H1 (cell line): ENCODE measurements around the gene RAP1GAP. TPM values are rescaled to one million over a fixed set of nuclear protein-coding genes. Genes with fewer than 3 reads are reported as not detected.

ENCODE experiments used
- CTCF ChIA-PET: fragments of 300-600 bp; sonication (Branson Sonifier 250); formaldehyde crosslinking; loops from one replicate; lab custom pipeline; 2021; ENCODE audit not compliant: partially characterized antibody; lab: Charles Lee
- POLR2A ChIA-PET: fragments of 300-600 bp; sonication (Branson Sonifier 250); formaldehyde crosslinking; loops from one replicate; lab custom pipeline; 2021; ENCODE audit warnings: inconsistent platforms; ENCODE audit not compliant: partially characterized antibody; lab: Charles Lee
- DNase-seq, 2 experiments: peaks; one replicate each; pipeline versions ENCODE4 v3.0.0 to v3.0.0-alpha.2; 2010 to 2022; ENCODE audit warnings: low spot score in 2 of 2, low read depth in 1 of 2, mixed read lengths in 1 of 2
- FAIRE-seq: peaks from 2 replicates; lab custom pipeline; 2011; peaks lifted over from hg19 to GRCh38; lab: Jason Lieb, UNC
- H2AFZ ChIP-seq: 2 replicates; pipeline ENCODE4 v1.8.1; 2012; ENCODE audit warnings: low read length, inconsistent platforms
- H2AK5ac ChIP-seq: 2 replicates; pipeline ENCODE4 v1.6.1; 2013; ENCODE audit warnings: low read depth, low read length
- H2BK120ac ChIP-seq: replicated peaks from 2 replicates; pipeline ENCODE3; 2013; ENCODE audit warnings: low read depth, low read length, inconsistent platforms
- H2BK12ac ChIP-seq: 2 replicates; pipeline ENCODE4 v1.6.1; 2013; ENCODE audit warnings: low read depth, low read length
- H2BK15ac ChIP-seq: 2 replicates; pipeline ENCODE4 v1.6.1; 2013; ENCODE audit warnings: low read length
- H2BK20ac ChIP-seq: 2 replicates; pipeline ENCODE4 v1.6.1; 2013; ENCODE audit warnings: low read length
- H2BK5ac ChIP-seq: 2 replicates; pipeline ENCODE4 v1.6.1; 2013; ENCODE audit warnings: low read depth, low read length
- H3K14ac ChIP-seq: 2 replicates; pipeline ENCODE4 v1.6.1; 2013; ENCODE audit warnings: inconsistent platforms; ENCODE audit not compliant: insufficient read length
- H3K18ac ChIP-seq: 2 replicates; pipeline ENCODE4 v1.6.1; 2013; ENCODE audit warnings: low read length; ENCODE audit errors: extremely low read depth
- H3K23ac ChIP-seq: 2 replicates; pipeline ENCODE4 v1.6.1; 2013; ENCODE audit warnings: inconsistent platforms; ENCODE audit not compliant: insufficient read length
- H3K23me2 ChIP-seq: 2 replicates; pipeline ENCODE4 v1.6.1; 2013; ENCODE audit warnings: low read depth, low read length
- H3K27ac ChIP-seq: 2 replicates; pipeline ENCODE4 v1.6.1; 2011; ENCODE audit warnings: low read depth, low read length, inconsistent platforms
- H3K27me3 ChIP-seq, 4 experiments: replicated peaks in 1 of 4; 1 replicate in 1 of 4; 2 replicates in 3 of 4; pipeline versions ENCODE4 v1.6.1 to v1.8.1; 2011 to 2013; ENCODE audit warnings: low read length in 3 of 4, mild to moderate bottlenecking in 3 of 4, inconsistent platforms in 2 of 4, mixed read lengths in 2 of 4, moderate library complexity in 1 of 4; ENCODE audit not compliant: control insufficient read depth in 3 of 4, insufficient read depth in 3 of 4; ENCODE audit errors: extremely low read depth in 1 of 4
- H3K36me3 ChIP-seq, 4 experiments: 2 replicates each; pipeline versions ENCODE4 v1.6.1 to v1.8.1; 2011 to 2013; ENCODE audit warnings: mild to moderate bottlenecking in 4 of 4, low read length in 3 of 4, moderate library complexity in 2 of 4, control low read depth in 1 of 4, inconsistent platforms in 1 of 4; ENCODE audit not compliant: insufficient read depth in 4 of 4, control insufficient read depth in 2 of 4
- H3K4ac ChIP-seq: replicated peaks from 2 replicates; pipeline ENCODE3; 2013; ENCODE audit warnings: low read length, low read depth, mixed read lengths, inconsistent platforms; ENCODE audit not compliant: insufficient read length
- H3K4me1 ChIP-seq, 4 experiments: replicated peaks in 1 of 4; 1 replicate in 1 of 4; 2 replicates in 3 of 4; pipeline versions ENCODE4 v1.6.1 to v1.8.1; 2011 to 2013; ENCODE audit warnings: low read length in 3 of 4, inconsistent platforms in 2 of 4, mixed read lengths in 1 of 4; ENCODE audit not compliant: insufficient read depth in 4 of 4, control insufficient read depth in 3 of 4
- H3K4me2 ChIP-seq, 2 experiments: 2 replicates each; pipeline versions ENCODE4 v1.6.1 to v1.8.1; 2011 to 2013; ENCODE audit warnings: low read depth in 2 of 2, low read length in 2 of 2, control low read depth in 1 of 2, inconsistent platforms in 1 of 2, mild to moderate bottlenecking in 1 of 2; ENCODE audit not compliant: insufficient read depth in 1 of 2
- H3K4me3 ChIP-seq, 4 experiments: fragments of 200-600, 300-600 bp in 1 of 4; sonication (generic), shearing (Covaris generic), sonication (Bioruptor Twin) in 1 of 4; 2 replicates each; pipeline versions ENCODE4 v1.5.1 to v1.8.1; 2011 to 2016; ENCODE audit warnings: low read length in 4 of 4, low read depth in 3 of 4, control low read depth in 2 of 4, inconsistent platforms in 2 of 4, mild to moderate bottlenecking in 2 of 4, mixed read lengths in 1 of 4, moderate library complexity in 1 of 4; ENCODE audit not compliant: insufficient read depth in 2 of 4; ENCODE audit errors: extremely low read depth in 1 of 4
- H3K56ac ChIP-seq: replicated peaks from 2 replicates; pipeline ENCODE3; 2013; ENCODE audit warnings: low read depth, mild to moderate bottlenecking, mixed read lengths, low read length, inconsistent platforms; ENCODE audit not compliant: insufficient read length
- H3K79me1 ChIP-seq: 2 replicates; pipeline ENCODE4 v1.6.1; 2013; ENCODE audit warnings: low read depth, low read length, control low read depth
- H3K79me2 ChIP-seq, 2 experiments: 2 replicates each; pipeline versions ENCODE4 v1.6.1 to v1.8.1; 2012 to 2013; ENCODE audit warnings: low read length in 2 of 2, mild to moderate bottlenecking in 2 of 2, inconsistent platforms in 1 of 2; ENCODE audit not compliant: insufficient read depth in 2 of 2, control insufficient read depth in 1 of 2
- H3K9ac ChIP-seq, 4 experiments: replicated peaks in 1 of 4; 1 replicate in 1 of 4; 2 replicates in 3 of 4; pipeline versions ENCODE4 v1.6.1 to v1.8.1; 2011 to 2013; ENCODE audit warnings: low read depth in 3 of 4, low read length in 3 of 4, control low read depth in 2 of 4, mild to moderate bottlenecking in 2 of 4, moderate library complexity in 2 of 4, inconsistent platforms in 1 of 4; ENCODE audit errors: extremely low read depth in 1 of 4
- H3K9me3 ChIP-seq, 2 experiments: 2 replicates each; pipeline versions ENCODE4 v1.6.1 to v1.8.1; 2012 to 2013; ENCODE audit warnings: mild to moderate bottlenecking in 2 of 2, moderate library complexity in 2 of 2, control low read depth in 1 of 2, inconsistent platforms in 1 of 2, low read depth in 1 of 2, low read length in 1 of 2, mixed read lengths in 1 of 2; ENCODE audit not compliant: insufficient read depth in 2 of 2
- H4K20me1 ChIP-seq, 2 experiments: replicated peaks in 1 of 2; 2 replicates each; pipeline versions ENCODE3 to v1.8.1; 2011 to 2013; ENCODE audit warnings: inconsistent platforms in 2 of 2, low read length in 2 of 2, mild to moderate bottlenecking in 1 of 2; ENCODE audit not compliant: insufficient read depth in 2 of 2, control insufficient read depth in 1 of 2
- H4K5ac ChIP-seq: 2 replicates; pipeline ENCODE4 v1.6.1; 2013; ENCODE audit warnings: low read length, low read depth, mixed read lengths, inconsistent platforms; ENCODE audit not compliant: insufficient read length
- H4K8ac ChIP-seq: 2 replicates; pipeline ENCODE4 v1.8.0; 2013; ENCODE audit warnings: mild to moderate bottlenecking, moderate library complexity, low read length, inconsistent platforms; ENCODE audit not compliant: insufficient read depth; ENCODE audit errors: extremely low read depth
- H4K91ac ChIP-seq: replicated peaks from 2 replicates; pipeline ENCODE3; 2013; ENCODE audit warnings: low read length, mixed read lengths, inconsistent platforms; ENCODE audit not compliant: insufficient read length
- ATF2 ChIP-seq: IDR thresholded peaks from 2 replicates; pipeline ENCODE4 v1.6.1; 2012; ENCODE audit warnings: low read length, inconsistent platforms
- BRCA1 ChIP-seq: IDR thresholded peaks from 2 replicates; pipeline ENCODE4 v1.6.1; 2012; ENCODE audit warnings: low read depth, low read length, improper control_type of control experiment
- CBX5 ChIP-seq: fragments of 300-800, 300-1000 bp; sonication (generic); IDR thresholded peaks from 2 replicates; pipeline ENCODE4 v1.7.1; 2016; ENCODE audit warnings: antibody characterized with exemption, low read length, low read depth
- CHD1 ChIP-seq: IDR thresholded peaks from 2 replicates; pipeline ENCODE4 v1.6.1; 2012; ENCODE audit warnings: low read depth, low read length, improper control_type of control experiment
- EGR1 ChIP-seq: IDR thresholded peaks from 2 replicates; pipeline ENCODE4 v1.6.1; 2011; ENCODE audit warnings: low read depth, low read length, borderline replicate concordance
- GABPA ChIP-seq: IDR thresholded peaks from 2 replicates; pipeline ENCODE4 v1.6.1; 2011; ENCODE audit warnings: mild to moderate bottlenecking, low read length, moderate library complexity, borderline replicate concordance; ENCODE audit not compliant: insufficient read depth
- GTF2F1 ChIP-seq: IDR thresholded peaks from 2 replicates; pipeline ENCODE4 v1.6.1; 2012; ENCODE audit warnings: low read depth, low read length, improper control_type of control experiment, borderline replicate concordance
- PHF8 ChIP-seq: fragments of 200-600 bp; sonication (generic); conservative IDR thresholded peaks from 2 replicates; pipeline ENCODE4 v1.7.1; 2012; ENCODE audit warnings: low read depth, mild to moderate bottlenecking, inconsistent platforms, low read length, moderate library complexity
- POLR2AphosphoS5 ChIP-seq: IDR thresholded peaks from 2 replicates; pipeline ENCODE4 v1.6.1; 2011; ENCODE audit warnings: low read depth, low read length
- SRF ChIP-seq: IDR thresholded peaks from 2 replicates; pipeline ENCODE4 v1.6.1; 2011; ENCODE audit warnings: mild to moderate bottlenecking, low read depth, low read length, moderate library complexity
- WGBS, 2 experiments: shearing (Covaris generic) in 1 of 2; methylation state at CpG; one replicate each; pipeline versions ENCODE4 v1.1.6 to v1.1.7; 2013 to 2015; ENCODE audit warnings: low lambda C conversion rate in 2 of 2, mixed read lengths in 2 of 2, inconsistent platforms in 1 of 2, low coverage in 1 of 2, missing lambda C conversion rate in 1 of 2; ENCODE audit not compliant: insufficient replicate concordance in 2 of 2, insufficient coverage in 1 of 2, insufficient read length in 1 of 2; ENCODE audit errors: extremely low coverage in 1 of 2, missing lambda C conversion rate in 1 of 2; 5-methylcytosine and 5-hydroxymethylcytosine counted together
- polyA plus RNA-seq, 7 experiments: library from polyadenylated mRNA; depleted of rRNA in 3 of 7; stranded (reverse) in 5 of 7; unstranded in 2 of 7; fragments of >200 nt in 5 of 7; fragments of 200-250 nt in 2 of 7; gene quantifications; 1 replicate in 5 of 7; 2 replicates in 1 of 7; 4 replicates in 1 of 7; pipeline versions ENCODE4 v1.2.1 to v1.2.3, GENCODE V29; 2011 to 2013; ENCODE audit warnings: missing spikeins in 2 of 7, mixed read lengths in 2 of 7
- total RNA-seq: library from RNA; stranded (reverse); fragmentation: NEBNext Ultra II Directional; extraction: Animal tissue kit (Norgen Biotek cat#: 25700); gene quantifications from 2 replicates; pipeline ENCODE4 v1.2.1, GENCODE V29; 2021

RAP1GAP gene
- total and polyA plus RNA-seq, 2 of the 8 experiments (the other 6 are each of a cell fraction or from before 2014, with no cell fraction given) = 8.4 TPM

GRCh38 chr1:21652937-21653743, 16.0 kb downstream of the RAP1GAP start:
- H2AK5ac ChIP-seq = no peak overlapping the region
- POLR2A ChIA-PET = no interaction called here
- WGBS, 2 experiments = 72% methylated on average over 10 of the region's 10 CpGs; no CpG with 5 or more reads in 1 of the 2 experiments
- no peaks in the 10 kb centered on the region for H3K79me2 ChIP-seq
- no peaks in the 10 kb centered on the region; the same call in 1 of the 2 replicates for H3K79me1 ChIP-seq
- CTCF ChIA-PET = interaction anchor here (0.9 kb wide), 2 partner anchors 11 to 59 kb away, joined by 3 read pairs; no protein-coding TSS in a partner anchor
- peaks cover 0 to 16% (median 8%) of the 10 kb centered on the region in 4 experiments; a peak in 3 of 7 replicates for H3K27me3 ChIP-seq
- no peak overlapping the region for H3K56ac ChIP-seq
- H3K27ac ChIP-seq = no peak overlapping the region
- H4K8ac ChIP-seq = 0 out of 2 replicates have a peak overlapping the region, but pooled peaks have one; percentile 65
- H3K4me3 ChIP-seq = no peak overlapping the region
- peaks cover 0 to 2% of the 10 kb centered on the region in 2 experiments for H4K20me1 ChIP-seq
- peaks cover 0 to 19% (median 9%) of the 10 kb centered on the region in 4 experiments; a peak in 6 of 7 replicates for H3K4me1 ChIP-seq
- no peak overlapping the region for H2BK120ac ChIP-seq
- H2BK20ac ChIP-seq = no peak overlapping the region
- H3K23me2 ChIP-seq = peaks cover 7% of the 10 kb centered on the region; the same call in 1 of the 2 replicates
- H2AFZ ChIP-seq = no peak overlapping the region
- no peaks in the 10 kb centered on the region for H3K9me3 ChIP-seq
- no peak overlapping the region for H3K9ac ChIP-seq
- no peak overlapping the region for H2BK15ac ChIP-seq
- no peak for DNase-seq
- no peak overlapping the region for H2BK5ac ChIP-seq
- H3K36me3 ChIP-seq = no peaks in the 10 kb centered on the region
- H4K91ac ChIP-seq = no peak overlapping the region
- H4K5ac ChIP-seq = no peak overlapping the region
- no peak overlapping the region; the same call in 1 of the 2 replicates for H3K18ac ChIP-seq
- FAIRE-seq = no peak
- no peak overlapping the region for H3K4ac ChIP-seq
- H3K14ac ChIP-seq = no peak overlapping the region
- peak overlapping the region; percentile 67 to 89; a peak in 2 of 4 replicates for H3K4me2 ChIP-seq
- no peak overlapping the region for H3K23ac ChIP-seq
- H2BK12ac ChIP-seq = no peak overlapping the region
- TF ChIP-seq PHF8 (no peak), BRCA1 (no peak), POLR2AphosphoS5 (no peak), SRF (no peak), CBX5 (no peak), ATF2 (no peak), GABPA (no peak), GTF2F1 (no peak), CHD1 (no peak), EGR1 (no peak)
